Cardiac muscle cell (in vitro differentiated cells and primary cell): ENCODE results near the gene GRM4. TPM values are rescaled to one million over a fixed set of nuclear protein-coding genes. Genes with fewer than 3 reads are reported as not detected.

Source experiments
- DNase-seq, 2 donors: peaks; one replicate each; pipeline versions ENCODE4 v3.0.0 to v3.0.0-alpha.2; 2010 to 2017; ENCODE audit warnings: low read depth in 1 of 2, low spot score in 1 of 2
- H3K27ac ChIP-seq: fragments of 200-600 bp; sonication (generic); 2 replicates; pipeline ENCODE4 v1.5.1; 2016
- H3K27me3 ChIP-seq: fragments of 200-600 bp; sonication (generic); 2 replicates; pipeline ENCODE4 v1.6.0; 2016; ENCODE audit warnings: control low read depth
- H3K36me3 ChIP-seq: fragments of 200-600 bp; sonication (generic); 2 replicates; pipeline ENCODE4 v1.5.1; 2016; ENCODE audit warnings: control low read depth
- H3K4me1 ChIP-seq: fragments of 200-600 bp; sonication (generic); 2 replicates; pipeline ENCODE4 v1.8.1; 2017; ENCODE audit warnings: low read depth, mild to moderate bottlenecking, mixed run types
- H3K4me3 ChIP-seq: fragments of 200-600 bp; sonication (generic); 2 replicates; pipeline ENCODE4 v1.5.1; 2016; ENCODE audit warnings: mild to moderate bottlenecking
- H3K9me3 ChIP-seq: fragments of 200-600 bp; sonication (generic); 2 replicates; pipeline ENCODE4 v1.5.1; 2017; ENCODE audit warnings: low read depth, mild to moderate bottlenecking, control low read depth
- polyA plus RNA-seq: library from polyadenylated mRNA; unstranded; fragments of >200 nt; fragmentation: Nextera tagmentation; extraction: Ambion mirVana; gene quantifications from 2 replicates; pipeline ENCODE4 v1.2.1, GENCODE V29; 2016
- total RNA-seq: library from RNA; depleted of rRNA; stranded (reverse); fragments of >200 nt; gene quantifications from 2 replicates; pipeline ENCODE4 v1.2.3, GENCODE V29; 2016
- TF ChIP-seq, protein P1 (sequence below): IDR thresholded peaks from 2 replicates; pipeline ENCODE4 v1.5.1; 2012; ENCODE audit warnings: low read depth, mild to moderate bottlenecking, low read length

Gene GRM4
- total and polyA plus RNA-seq, 2 experiments from 2014 or later = 0.31 to 0.42 TPM

DNA sequence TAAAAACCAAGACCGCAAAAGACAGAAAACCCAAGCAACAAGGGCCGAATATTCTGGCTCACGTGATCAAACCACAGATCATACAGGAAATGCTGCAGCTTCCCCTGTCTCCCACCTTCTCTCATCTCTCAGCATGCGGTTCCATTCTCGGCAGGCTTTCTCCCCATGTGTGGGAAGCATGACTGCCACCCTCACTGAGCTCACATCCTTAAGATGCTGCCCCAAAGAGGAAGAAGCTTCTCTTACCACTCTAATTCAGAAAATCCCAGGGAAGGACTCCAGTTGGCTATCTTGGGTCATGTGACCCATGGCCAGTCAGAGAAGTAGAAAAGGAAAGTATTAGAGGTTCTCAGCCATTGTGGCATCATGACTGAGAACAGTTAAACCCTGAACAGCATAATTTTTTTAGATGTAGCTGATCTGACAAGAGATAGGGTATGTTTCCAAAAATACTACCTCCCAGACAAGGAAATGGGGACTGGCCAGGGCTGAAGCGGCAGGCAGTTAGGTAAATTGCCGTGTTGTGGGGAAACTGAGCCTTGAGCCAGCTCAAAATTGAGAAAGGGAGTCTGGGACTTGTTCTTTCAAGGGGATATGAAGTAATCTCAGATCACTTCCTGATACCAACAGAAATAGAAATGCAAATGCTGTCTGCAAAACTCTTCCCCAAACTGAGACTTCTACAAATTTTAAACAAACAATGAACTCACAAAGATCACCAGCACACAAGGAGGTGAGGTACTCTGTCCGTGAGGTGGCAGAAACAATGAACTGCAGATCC, 37.1 kb upstream of the GRM4 start:
- DNase-seq = no peak
- Histone ChIP-seq H3K27me3 (no peaks in the 10 kb centered on the region), H3K4me1 (no peaks in the 10 kb centered on the region), H3K9me3 (no peaks in the 10 kb centered on the region), H3K36me3 (no peaks in the 10 kb centered on the region), H3K27ac (no peak overlapping the region), H3K4me3 (no peak overlapping the region)
- TF ChIP-seq, protein P1, sequence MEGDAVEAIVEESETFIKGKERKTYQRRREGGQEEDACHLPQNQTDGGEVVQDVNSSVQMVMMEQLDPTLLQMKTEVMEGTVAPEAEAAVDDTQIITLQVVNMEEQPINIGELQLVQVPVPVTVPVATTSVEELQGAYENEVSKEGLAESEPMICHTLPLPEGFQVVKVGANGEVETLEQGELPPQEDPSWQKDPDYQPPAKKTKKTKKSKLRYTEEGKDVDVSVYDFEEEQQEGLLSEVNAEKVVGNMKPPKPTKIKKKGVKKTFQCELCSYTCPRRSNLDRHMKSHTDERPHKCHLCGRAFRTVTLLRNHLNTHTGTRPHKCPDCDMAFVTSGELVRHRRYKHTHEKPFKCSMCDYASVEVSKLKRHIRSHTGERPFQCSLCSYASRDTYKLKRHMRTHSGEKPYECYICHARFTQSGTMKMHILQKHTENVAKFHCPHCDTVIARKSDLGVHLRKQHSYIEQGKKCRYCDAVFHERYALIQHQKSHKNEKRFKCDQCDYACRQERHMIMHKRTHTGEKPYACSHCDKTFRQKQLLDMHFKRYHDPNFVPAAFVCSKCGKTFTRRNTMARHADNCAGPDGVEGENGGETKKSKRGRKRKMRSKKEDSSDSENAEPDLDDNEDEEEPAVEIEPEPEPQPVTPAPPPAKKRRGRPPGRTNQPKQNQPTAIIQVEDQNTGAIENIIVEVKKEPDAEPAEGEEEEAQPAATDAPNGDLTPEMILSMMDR = no peak

DNA sequence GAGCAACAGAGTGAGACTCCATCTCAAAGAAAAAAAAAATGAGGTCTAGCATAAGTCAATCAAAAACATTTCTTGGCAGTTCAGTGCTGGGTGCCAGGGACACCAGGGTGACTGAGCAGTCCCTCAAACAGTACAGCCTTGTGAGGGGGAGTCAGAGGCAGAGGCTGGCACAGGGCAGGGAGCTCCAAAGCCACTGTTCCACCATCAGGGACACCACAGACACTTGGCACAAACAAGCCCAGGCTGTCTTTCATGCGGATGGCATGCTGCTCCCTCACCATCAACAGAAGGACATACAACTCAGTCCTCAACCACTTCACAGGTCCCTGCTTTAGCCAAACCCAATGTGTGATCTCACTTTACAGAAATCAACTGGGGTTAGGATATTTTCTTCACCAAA, 36.0 kb upstream of the GRM4 start:
- no peak for DNase-seq
- H3K4me1 ChIP-seq = no peaks in the 10 kb centered on the region
- TF ChIP-seq, protein P1 = no peak
- no peak overlapping the region for H3K4me3 ChIP-seq
- no peaks in the 10 kb centered on the region for H3K36me3 ChIP-seq
- no peaks in the 10 kb centered on the region for H3K9me3 ChIP-seq
- H3K27me3 ChIP-seq = no peaks in the 10 kb centered on the region
- no peak overlapping the region for H3K27ac ChIP-seq

DNA sequence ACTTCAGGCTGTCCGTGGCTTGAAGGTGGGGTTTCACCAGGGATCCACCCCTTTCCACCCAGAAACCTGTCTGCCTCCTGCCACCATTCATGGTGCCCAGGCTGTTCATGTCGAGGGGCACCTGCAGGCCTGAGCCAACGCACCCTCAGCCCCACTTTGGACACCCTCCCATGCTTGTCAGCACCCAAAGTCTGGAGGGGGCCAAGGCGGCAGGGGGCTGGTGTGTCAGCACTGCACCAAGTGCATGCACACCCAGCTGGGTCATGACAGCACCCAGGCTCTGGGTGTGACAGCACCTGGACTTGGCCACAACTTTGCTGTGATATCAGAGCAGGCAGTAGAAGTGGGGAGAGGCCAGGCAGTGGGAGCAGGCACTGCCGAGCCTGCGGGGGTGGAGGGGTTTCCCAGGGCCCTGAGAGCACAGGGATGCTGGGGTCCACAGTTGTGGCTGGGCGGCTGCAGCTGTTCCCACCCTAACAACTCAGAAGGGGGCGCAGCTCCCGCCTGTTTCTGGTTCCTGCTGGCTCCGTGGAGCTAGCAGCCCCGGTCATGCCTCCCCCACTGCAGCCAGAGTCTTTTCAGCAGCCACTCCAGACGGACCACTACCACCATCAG, 33.3 kb upstream of the GRM4 start:
- H3K4me3 ChIP-seq = no peak overlapping the region
- no peaks in the 10 kb centered on the region for H3K27me3 ChIP-seq
- no peaks in the 10 kb centered on the region for H3K36me3 ChIP-seq
- DNase-seq = no peak
- H3K9me3 ChIP-seq = no peaks in the 10 kb centered on the region
- TF ChIP-seq, protein P1 = no peak
- H3K27ac ChIP-seq = no peak overlapping the region
- H3K4me1 ChIP-seq = no peaks in the 10 kb centered on the region

DNA sequence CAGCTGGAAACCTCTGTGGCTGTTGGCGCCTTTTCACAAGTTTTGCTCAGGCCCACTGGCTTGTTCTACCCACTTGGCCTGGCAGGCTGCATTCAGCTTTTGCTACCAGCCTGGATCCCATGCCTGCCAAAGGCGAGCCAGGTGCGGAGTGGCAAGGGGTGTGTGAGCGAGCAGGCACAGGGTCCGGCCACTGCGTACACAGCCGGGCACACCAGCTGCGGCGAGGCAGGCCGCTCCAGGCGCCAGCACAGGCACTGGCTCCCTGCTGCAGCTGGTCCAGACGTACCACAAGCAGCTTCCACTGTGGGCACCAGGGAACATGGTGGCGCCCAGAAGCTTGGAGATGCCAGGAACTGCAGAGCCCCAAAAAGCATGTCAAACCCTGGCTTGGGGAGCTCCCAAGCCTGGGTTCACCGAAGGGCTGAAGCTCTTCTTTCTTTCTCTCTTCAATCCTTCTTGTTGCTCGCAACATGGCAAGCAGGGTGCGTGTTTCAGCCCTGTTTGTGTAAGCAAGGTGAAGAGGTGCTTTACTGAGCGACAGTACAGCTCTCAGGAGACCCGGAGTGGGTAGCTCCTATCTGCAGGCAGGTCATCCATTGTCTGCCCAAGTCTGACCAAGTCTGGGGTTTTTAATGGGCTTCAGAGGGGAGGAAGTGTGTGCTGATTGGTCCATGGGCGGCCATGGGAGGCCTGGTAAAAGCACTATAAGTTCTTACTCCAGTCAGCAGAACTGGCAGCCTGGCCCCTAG, 32.6 kb upstream of the GRM4 start:
- no peaks in the 10 kb centered on the region for H3K4me1 ChIP-seq
- no peak overlapping the region for H3K27ac ChIP-seq
- H3K36me3 ChIP-seq = no peaks in the 10 kb centered on the region
- H3K27me3 ChIP-seq = no peaks in the 10 kb centered on the region
- DNase-seq = no peak
- H3K4me3 ChIP-seq = no peak overlapping the region
- TF ChIP-seq, protein P1 = no peak
- no peaks in the 10 kb centered on the region for H3K9me3 ChIP-seq

DNA sequence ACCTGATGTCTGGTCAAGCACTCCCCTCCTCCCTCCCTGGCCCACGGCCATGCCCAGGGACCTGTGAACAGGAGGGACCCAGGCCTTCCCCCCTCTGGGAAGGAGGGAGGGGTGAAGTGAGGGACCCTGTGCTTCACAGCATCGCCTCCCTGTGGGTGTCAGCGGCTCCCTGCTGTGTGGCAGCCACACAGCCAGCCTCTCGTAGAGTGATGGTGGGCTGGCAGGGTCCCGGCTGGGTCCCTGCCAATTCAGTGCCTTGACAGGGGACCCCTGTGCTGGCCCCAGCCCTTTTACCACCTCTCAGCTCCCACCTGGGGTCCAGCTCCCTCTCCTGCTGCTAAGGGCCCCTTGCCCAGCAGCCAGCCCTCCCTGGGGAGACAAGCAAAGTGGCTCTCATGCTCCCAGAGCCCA, 31.3 kb upstream of the GRM4 start:
- no peak for DNase-seq
- Histone ChIP-seq H3K36me3 (no peaks in the 10 kb centered on the region), H3K4me3 (no peak overlapping the region), H3K27ac (no peak overlapping the region), H3K9me3 (no peaks in the 10 kb centered on the region), H3K27me3 (no peaks in the 10 kb centered on the region), H3K4me1 (no peaks in the 10 kb centered on the region)
- TF ChIP-seq, protein P1 = no peak
